ENCODE data around the gene SDF4. TPM values are rescaled to one million over a fixed set of nuclear protein-coding genes. Genes with fewer than 3 reads are reported as not detected.

Gene SDF4
- total RNA-seq, 1 experiment from 2014 or later = 139 TPM

- H3F3A ChIP-seq (ENCODE audit: insufficient read depth, low read depth) = peaks cover 41% of the 10 kb centered on the region; the same call in 1 of the 2 replicates
- no peaks in the 10 kb centered on the region for H3K27me3 ChIP-seq (ENCODE audit: insufficient read depth, low read depth)
- no TSS peak for BruUV-seq (replicated peaks)
- H3K27ac ChIP-seq = no peak overlapping the region
- H4K20me1 ChIP-seq (ENCODE audit: insufficient read depth) = no peaks in the 10 kb centered on the region
- DNase-seq = no peak
- no peak overlapping the region for H3K4me3 ChIP-seq
- peak overlapping the region; percentile 93 for H3K4me2 ChIP-seq
- ChIA-PET POLR2A (ENCODE audit: unreplicated experiment) (no interaction called here), CTCF (no interaction called here)
- H3K9me2 ChIP-seq (ENCODE audit: insufficient read depth) = no peaks in the 10 kb centered on the region
- no peaks in the 10 kb centered on the region for H3K9me3 ChIP-seq (ENCODE audit: insufficient read depth, low read depth)
- peaks cover 41% of the 10 kb centered on the region for H3K4me1 ChIP-seq (replicated peaks; ENCODE audit: insufficient read depth)
- intact Hi-C loops (cut with micrococcal nuclease; ENCODE audit: unreplicated experiment) = loop anchor here (10.0 kb wide), 1 partner anchor 254 kb away; the partner anchor contains the start of gene PERM1
- H3K36me3 ChIP-seq (ENCODE audit: low read depth) = no peaks in the 10 kb centered on the region
- peaks cover 19% of the 10 kb centered on the region for H3K79me2 ChIP-seq (ENCODE audit: low read depth)
- TF ChIP-seq, protein P1, sequence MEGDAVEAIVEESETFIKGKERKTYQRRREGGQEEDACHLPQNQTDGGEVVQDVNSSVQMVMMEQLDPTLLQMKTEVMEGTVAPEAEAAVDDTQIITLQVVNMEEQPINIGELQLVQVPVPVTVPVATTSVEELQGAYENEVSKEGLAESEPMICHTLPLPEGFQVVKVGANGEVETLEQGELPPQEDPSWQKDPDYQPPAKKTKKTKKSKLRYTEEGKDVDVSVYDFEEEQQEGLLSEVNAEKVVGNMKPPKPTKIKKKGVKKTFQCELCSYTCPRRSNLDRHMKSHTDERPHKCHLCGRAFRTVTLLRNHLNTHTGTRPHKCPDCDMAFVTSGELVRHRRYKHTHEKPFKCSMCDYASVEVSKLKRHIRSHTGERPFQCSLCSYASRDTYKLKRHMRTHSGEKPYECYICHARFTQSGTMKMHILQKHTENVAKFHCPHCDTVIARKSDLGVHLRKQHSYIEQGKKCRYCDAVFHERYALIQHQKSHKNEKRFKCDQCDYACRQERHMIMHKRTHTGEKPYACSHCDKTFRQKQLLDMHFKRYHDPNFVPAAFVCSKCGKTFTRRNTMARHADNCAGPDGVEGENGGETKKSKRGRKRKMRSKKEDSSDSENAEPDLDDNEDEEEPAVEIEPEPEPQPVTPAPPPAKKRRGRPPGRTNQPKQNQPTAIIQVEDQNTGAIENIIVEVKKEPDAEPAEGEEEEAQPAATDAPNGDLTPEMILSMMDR (conservative IDR thresholded peaks at IDR 0.05) = no peak
- TF ChIP-seq EZH2 (IDR thresholded peaks at IDR 0.05; ENCODE audit: low read depth) = no peak
- H2AFZ ChIP-seq = no peak overlapping the region
Measured at GRCh38 chr1:1239227-1239613, 7.4 kb upstream of the SDF4 start.

DNA sequence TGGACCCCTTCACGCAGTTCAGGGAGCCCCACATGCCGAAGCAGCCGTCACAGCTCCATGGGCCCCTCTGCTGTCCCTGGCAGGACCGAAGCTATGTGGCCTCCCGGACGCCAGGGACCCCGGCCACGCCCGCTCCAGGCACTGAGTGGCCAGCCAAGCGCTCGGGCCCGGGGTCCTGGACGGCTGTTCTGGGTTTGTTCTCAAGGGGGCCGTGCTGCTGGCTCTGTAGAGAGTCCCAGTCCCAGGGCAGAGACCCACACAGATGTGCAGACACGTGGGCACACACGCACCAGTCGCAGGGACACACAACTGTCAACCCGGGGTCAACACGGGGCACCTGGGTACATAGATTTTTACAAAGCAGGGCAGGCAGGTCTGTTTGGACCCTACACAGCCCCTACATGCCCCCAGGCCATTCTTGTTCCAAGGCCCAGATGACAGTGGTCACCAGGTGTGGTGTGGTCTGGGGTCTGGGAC lies 6.9 kb upstream of the SDF4 start:
- Histone ChIP-seq H3K9me2 (ENCODE audit: insufficient read depth) (no peaks in the 10 kb centered on the region), H3F3A (ENCODE audit: insufficient read depth, low read depth) (peaks cover 41% of the 10 kb centered on the region; the same call in 1 of the 2 replicates), H3K4me2 (peak overlapping the region; percentile 93), H4K20me1 (ENCODE audit: insufficient read depth) (0 out of 2 replicates have a peak, but pooled peaks cover under 1% of the 10 kb centered on the region), H3K9me3 (ENCODE audit: insufficient read depth, low read depth) (no peaks in the 10 kb centered on the region), H3K4me3 (peak overlapping the region; percentile 43; the same call in 1 of the 2 replicates), H3K36me3 (ENCODE audit: low read depth) (no peaks in the 10 kb centered on the region), H3K27ac (peak overlapping the region; percentile 75), H2AFZ (no peak overlapping the region), H3K79me2 (ENCODE audit: low read depth) (peaks cover 24% of the 10 kb centered on the region), H3K27me3 (ENCODE audit: insufficient read depth, low read depth) (no peaks in the 10 kb centered on the region), H3K4me1 (replicated peaks; ENCODE audit: insufficient read depth) (peaks cover 46% of the 10 kb centered on the region)
- BruUV-seq (replicated peaks) = no TSS peak
- TF ChIP-seq EZH2 (IDR thresholded peaks at IDR 0.05; ENCODE audit: low read depth) = no peak
- TF ChIP-seq, protein P1 (conservative IDR thresholded peaks at IDR 0.05) = no peak
- ChIA-PET CTCF (no interaction called here), POLR2A (ENCODE audit: unreplicated experiment) (interaction anchor here (0.6 kb wide), 1 partner anchor 14 kb away, joined by 4 read pairs; no protein-coding TSS in a partner anchor)
- no peak for DNase-seq
- intact Hi-C loops (cut with micrococcal nuclease; ENCODE audit: unreplicated experiment) = loop anchor here (10.0 kb wide), 1 partner anchor 254 kb away; the partner anchor contains the start of gene PERM1

DNA sequence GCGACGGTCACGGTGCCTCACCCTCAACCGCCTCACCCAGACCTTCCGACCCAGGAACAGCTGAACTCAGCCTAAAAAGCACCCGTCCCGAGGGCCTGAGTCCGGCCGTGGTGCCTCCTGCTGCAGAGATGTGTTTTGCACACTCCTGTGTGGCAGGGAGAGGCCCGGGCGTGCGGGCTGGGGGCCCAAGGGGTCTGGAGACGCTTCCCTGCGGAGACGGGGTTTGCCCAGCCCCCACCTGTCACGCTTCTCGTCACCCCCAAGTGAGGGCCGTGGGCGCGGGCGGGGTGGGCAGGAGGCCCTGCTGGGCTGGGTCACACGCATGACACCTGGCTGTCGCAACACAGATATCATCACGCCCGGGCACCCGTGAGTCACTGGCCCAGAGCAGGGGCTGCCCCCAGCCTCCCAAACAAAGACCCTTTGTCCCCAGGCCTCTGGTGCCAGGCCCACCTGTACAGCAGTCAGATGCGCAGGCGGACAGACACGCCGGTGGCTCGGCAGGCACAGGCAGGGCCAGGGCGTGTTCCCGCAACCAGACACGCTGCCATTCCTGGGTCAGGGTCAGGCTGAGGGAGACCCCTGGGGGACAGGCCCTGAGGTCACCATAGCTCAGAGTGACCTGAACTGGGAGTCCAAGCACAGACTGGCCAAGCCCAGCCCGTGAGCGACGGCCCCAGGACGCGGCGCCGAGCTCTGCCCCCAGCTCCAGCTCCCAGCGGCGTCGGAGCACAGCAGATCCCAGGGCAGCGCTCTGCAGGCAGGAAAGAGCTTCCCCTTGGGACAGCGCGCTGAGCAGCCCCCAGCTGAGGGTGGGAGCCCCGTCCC lies 6.3 kb upstream of the SDF4 start:
- TF ChIP-seq, protein P1 (conservative IDR thresholded peaks at IDR 0.05) = no peak
- no peak for TF ChIP-seq EZH2 (IDR thresholded peaks at IDR 0.05; ENCODE audit: low read depth)
- Histone ChIP-seq H3K9me2 (ENCODE audit: insufficient read depth) (no peaks in the 10 kb centered on the region), H3K9me3 (ENCODE audit: insufficient read depth, low read depth) (no peaks in the 10 kb centered on the region), H3K79me2 (ENCODE audit: low read depth) (peaks cover 31% of the 10 kb centered on the region), H3K27ac (peak overlapping the region; percentile 75), H4K20me1 (ENCODE audit: insufficient read depth) (0 out of 2 replicates have a peak, but pooled peaks cover 4% of the 10 kb centered on the region), H3K27me3 (ENCODE audit: insufficient read depth, low read depth) (no peaks in the 10 kb centered on the region), H3K36me3 (ENCODE audit: low read depth) (no peaks in the 10 kb centered on the region), H3F3A (ENCODE audit: insufficient read depth, low read depth) (peaks cover 45% of the 10 kb centered on the region; the same call in 1 of the 2 replicates), H3K4me3 (peak overlapping the region; percentile 43), H3K4me1 (replicated peaks; ENCODE audit: insufficient read depth) (peaks cover 53% of the 10 kb centered on the region), H3K4me2 (peak overlapping the region; percentile 93), H2AFZ (no peak overlapping the region)
- DNase-seq = peak; percentile 68 to 77
- ChIA-PET POLR2A (ENCODE audit: unreplicated experiment) (interaction anchor here (0.6 to 0.8 kb wide), 3 partner anchors 15 to 164 kb away, joined by 3 to 4 read pairs (median 4); partner anchors contain the start of gene RNF223), CTCF (interaction anchor here (0.9 kb wide), 1 partner anchor 115 kb away, joined by 3 read pairs; no protein-coding TSS in a partner anchor)
- intact Hi-C loops (cut with micrococcal nuclease; ENCODE audit: unreplicated experiment) = loop anchor here (10.0 kb wide), 1 partner anchor 253 kb away; the partner anchor contains the start of gene PERM1
- BruUV-seq (replicated peaks) = no TSS peak
